ENCODE measurements around the gene ARPC1B.

Gene ARPC1B

DNA sequence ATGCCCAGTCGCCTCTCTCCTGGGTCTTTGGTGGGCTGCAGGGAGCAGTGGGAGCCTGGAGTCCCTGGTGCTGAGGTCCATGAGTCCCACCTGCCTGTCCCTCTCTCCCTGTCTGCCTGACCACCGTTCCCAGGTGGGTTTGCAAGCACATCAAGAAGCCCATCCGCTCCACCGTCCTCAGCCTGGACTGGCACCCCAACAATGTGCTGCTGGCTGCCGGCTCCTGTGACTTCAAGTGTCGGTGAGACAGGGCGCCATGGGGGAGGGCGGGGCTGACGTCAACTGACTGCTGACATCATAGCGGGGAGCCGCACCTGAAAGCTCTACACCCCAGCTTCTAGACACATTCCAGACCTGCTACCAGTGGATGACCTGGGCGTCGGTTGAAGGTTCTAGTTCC lies 15.2 kb downstream of the ARPC1B start:
- DNase-seq (ENCODE audit: low read depth): no peak

DNA sequence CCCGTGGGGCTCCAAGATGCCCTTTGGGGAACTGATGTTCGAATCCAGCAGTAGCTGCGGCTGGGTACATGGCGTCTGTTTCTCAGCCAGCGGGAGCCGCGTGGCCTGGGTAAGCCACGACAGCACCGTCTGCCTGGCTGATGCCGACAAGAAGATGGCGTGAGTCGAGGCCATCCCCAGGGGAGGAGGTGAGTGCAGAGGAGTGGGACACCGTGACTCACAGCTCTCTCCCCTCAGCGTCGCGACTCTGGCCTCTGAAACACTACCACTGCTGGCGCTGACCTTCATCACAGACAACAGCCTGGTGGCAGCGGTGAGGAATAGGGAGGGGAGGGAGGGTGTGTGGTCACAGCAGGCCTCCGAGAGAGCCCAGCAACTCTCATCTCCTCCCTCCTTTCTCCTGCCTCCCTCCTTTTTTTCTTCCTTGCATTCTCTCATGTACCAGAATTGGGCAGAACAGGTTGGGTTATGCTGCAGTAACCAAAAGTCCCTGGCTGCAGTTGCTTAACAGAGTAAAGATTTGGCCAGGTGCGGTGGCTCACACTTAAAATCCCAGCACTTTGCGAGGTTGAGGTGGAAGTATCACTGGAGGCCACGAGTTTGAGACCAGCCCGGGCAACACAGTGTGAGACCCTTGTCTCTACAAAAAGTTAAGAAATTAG lies 16.5 kb downstream of the ARPC1B start:
- DNase-seq (ENCODE audit: low read depth): no peak

DNA sequence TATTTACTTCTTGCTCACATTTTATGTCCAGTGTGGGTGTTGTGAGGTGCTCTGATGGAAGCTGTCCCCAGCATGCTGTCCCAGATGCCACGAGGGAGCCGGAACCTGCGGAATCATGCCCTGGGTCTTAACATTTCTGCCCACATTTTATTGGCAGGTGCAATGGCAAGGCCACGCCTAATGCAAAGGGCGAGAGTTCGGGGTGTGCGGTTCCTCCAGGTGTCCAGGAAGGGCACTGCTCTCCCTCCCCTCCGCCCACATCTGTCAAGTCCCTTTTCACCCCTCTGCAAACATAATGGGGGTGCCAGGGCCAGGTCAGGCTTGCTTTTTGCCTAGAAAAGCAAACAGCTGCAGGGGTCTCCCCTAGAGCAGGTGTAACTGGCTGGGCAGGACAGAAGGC lies 17.5 kb downstream of the ARPC1B start:
- no peak for DNase-seq (ENCODE audit: low read depth)

DNA sequence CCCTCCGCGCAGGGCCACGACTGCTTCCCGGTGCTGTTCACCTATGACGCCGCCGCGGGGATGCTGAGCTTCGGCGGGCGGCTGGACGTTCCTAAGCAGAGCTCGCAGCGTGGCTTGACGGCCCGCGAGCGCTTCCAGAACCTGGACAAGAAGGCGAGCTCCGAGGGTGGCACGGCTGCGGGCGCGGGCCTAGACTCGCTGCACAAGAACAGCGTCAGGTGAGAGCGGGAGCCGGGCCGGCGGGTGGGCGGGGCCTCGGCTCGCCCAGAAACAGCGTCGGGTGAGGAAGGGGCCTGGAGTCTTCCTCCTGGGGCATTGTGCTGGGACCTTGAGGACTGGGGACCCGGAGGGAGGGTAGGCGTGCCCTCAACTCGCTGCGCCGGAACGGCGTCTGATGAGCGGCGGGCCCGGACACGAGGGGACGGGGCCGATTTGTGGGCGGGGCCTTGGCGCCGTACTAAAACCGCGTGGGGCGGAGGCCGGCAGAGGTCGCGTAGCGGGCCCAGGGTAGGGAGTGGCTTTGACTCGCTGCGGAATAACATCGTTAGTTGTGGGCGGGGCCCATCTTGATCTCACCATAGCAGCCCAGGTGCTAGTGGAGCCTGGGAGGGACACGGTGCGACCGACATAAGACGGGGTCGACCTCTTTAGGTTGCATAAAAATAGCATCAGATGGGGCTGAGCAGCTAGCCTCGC lies 18.3 kb downstream of the ARPC1B start:
- DNase-seq (ENCODE audit: low read depth): no peak

DNA sequence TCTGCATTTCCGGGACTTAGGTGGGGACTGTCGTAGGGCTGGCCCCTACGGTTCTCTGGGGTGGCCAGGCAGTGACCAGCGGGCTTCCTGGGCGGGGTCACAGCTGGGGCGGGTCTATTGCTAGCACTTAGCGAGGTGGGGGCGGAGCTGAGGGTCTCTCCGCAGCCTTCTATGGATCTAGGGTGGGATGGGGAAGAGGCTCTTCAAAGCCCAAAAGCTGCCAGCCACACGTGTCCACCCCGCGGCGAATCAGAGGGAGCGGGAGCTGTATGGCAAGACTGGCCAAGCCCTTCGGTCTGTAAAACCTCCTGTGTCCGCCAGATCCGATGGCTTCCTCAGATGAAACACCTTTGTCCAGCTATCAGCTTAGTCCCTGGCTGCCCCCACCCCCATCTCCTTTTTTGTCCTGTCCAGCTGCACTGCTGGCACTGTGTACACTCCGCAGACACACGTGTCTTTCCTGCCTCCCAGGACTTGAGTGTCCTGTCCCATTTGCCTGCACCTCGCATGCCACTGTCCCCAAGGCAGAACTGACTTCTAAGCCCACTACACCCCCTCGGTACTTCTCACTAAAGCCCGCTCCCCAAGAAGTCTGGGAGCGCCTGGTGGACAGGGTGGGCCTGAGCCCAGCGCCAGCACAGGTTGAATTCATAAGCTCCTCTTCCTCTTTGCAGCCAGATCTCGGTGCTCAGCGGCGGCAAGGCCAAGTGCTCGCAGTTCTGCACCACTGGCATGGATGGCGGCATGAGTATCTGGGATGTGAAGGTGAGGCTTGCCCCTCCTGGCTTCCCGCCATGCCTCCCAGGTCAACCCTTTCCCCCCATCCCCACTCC lies 19.0 kb downstream of the ARPC1B start:
- DNase-seq (ENCODE audit: low read depth): no peak

DNA sequence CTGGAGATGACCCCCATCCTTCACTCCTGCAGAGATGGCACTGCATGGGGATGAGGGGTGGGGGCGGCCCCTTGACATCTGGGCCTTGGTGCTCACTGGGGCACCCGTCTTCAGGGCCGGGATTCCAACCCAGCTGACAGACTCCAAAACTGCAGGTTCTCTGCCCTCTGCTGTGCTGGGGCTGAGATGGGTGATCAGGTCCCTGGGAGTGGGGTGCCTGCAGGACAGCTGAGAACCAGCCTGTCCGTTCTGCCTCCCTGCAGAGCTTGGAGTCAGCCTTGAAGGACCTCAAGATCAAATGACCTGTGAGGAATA lies 19.6 kb downstream of the ARPC1B start:
- no peak for DNase-seq (ENCODE audit: low read depth)

DNA sequence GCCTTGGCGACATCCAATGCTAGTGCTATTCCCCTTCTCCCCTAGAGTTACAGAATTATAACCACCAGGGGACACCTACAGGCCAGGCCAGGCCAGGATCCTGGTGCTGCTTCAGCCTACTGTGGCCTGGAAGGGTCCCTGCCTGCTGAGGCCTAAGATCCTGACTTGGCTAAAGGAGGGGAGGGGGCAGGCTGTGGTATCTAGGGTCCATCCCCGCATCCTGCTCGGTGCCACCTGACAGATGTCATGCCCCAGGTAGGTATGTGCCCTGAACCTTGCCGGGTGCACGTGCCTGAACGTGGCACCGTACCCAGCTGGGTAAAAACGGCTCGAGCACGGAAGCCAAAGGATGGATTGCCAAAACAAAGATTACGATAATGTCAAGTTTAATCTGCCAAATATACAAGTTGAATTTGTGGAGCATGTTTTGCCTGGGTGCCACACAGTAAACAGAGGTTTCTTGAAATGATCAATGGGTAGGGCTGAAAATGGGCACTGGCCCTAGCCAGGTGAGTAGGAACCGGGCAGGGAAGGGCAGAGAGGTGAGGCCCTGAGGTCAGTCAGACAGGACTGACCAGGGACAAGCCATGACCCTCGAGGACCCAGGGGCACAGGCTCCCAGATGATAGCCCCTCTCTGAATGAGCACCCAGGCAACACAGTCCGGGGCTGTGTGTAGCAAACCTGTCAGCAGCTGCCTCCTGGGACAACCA lies 21.2 kb downstream of the ARPC1B start:
- DNase-seq (ENCODE audit: low read depth): no peak

DNA sequence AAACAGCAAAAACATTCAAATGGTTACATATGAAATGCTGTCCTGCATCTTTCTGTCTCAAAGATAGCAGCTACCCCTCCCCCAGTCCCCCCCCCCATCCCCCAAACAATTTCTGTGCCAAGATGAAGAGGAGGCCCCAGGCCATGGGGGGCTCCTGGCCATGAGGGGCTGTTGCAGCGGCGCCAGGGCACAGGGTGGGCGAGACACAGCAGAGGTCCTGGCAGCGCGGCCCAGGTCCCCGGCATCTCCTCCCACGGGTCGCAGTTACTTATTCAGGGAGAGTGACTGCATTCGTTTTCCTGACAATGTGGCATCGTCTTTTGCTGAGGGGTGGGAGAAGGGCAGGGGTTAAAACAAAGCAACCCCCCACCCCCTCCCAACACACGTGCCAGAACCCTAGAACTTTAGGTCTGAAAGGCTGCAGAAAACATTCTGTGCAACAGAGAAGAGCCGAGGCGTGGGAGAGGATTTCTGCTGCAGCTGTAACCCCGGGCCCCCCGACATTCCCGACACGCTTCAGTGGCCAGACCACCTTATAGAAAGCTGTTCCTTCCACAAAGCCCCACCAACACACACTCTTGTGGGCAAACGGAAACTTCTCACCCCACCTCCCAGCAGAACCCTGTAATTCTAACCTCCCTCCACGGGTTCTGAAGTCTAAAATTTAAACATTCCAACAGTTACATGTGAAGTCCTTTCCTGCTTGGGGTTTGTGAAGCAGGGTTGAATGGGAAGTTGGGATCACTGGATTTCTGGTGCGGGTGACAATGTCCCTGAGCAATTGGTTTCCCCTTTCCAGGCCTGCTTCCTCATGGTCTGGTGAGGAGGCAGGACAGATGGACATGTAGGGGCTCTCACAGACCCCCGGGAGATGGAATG lies 22.1 kb downstream of the ARPC1B start:
- DNase-seq (ENCODE audit: low read depth): no peak

DNA sequence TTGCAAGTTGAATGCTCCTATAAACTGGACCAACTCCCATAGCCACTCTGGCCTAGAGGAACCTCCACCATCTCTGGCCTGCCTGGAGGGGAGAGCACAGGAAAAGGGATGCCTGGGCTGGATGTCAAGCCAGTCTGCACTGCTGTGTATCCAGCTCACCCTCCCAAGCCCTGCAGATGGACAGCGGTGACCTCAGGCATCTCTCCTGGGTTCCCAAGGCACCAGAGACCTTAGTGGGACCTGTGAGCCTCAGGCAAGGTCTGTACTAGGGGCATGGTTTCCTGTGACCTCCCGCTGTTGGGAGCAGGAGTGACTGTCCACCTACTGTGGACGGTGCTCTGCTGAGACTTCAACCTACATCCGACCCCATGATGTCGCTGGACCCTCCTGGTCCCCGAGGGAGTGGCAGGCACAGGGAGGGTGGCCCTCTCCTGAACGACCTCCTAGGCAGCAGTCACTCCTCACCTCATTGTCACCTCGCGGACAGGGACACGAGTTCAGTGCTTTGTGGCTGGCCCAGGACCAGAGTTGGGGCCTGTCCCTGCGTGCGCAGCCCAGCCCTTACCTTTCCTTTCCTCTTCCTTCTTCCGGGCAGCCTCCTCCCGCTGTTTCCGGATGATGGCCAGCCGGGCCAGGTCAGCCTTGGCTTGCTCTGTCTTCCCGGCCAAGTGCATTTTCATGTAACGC lies 22.9 kb downstream of the ARPC1B start:
- no peak for DNase-seq (ENCODE audit: low read depth)

DNA sequence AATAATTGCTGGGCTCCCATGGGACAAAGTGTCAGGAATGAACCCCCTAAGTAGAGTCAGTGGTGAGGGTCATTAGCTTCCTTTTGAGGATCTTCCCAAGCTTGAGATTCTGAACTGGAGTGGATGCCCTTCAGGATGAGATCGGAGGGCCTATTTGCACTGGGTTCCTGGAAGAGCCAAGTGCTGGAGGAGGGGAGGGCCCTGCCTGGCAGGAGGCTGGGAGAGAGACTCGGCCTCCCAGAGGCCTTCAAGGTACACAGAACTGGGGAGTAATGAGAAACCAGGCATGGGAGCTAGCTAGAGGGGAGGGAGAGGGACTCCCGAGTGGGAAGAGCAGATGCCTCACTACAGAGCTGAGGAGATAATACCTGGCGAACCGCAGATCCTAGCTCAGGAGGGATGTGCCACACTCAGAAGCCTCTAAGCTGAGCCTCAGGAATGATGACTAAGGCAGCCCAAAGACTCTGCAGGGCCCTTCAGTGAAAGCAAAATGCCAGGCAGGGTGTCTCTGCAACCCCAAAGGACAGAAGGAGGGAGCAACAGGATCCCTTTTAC lies 24.4 kb downstream of the ARPC1B start:
- no peak for DNase-seq (ENCODE audit: low read depth)

DNA sequence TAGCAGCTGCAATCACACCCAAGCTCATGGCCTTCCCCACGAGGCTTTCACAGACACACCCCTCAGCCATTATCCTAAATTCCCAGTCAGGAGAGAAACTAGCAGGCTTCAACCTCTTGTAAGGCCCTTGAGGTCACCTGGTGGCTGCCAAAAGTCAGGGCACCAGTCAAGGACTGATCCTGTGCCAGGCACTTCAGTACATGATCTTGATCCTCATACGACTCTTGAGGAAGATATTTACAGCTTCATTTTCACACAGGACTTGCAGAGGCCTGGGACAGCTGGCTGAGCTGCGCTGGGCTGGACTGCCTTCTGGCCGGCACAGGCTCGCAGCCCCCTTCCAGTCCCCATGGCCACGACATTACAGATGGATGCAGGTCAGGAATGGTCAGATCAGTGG lies 25.1 kb downstream of the ARPC1B start:
- no peak for DNase-seq (ENCODE audit: low read depth)

DNA sequence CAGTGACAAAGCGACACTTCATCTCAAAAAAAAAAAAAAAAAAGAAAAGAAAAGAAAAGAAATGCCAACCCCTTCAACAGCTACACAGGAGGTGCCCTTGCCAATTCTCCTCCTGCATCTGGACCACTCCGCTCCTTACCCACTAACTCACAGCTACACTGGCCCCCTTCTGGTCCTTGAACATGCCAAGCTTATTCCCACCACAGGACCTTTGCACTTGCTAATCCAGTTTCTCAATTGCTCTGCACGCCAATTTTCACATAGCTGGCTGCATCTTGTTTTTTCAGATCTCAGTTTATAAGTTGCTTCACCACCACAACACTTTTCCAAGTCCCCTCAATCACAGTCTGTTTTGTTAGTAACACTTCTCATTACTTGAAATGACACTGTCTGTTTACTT lies 28.3 kb downstream of the ARPC1B start:
- DNase-seq (ENCODE audit: low read depth): no peak

DNA sequence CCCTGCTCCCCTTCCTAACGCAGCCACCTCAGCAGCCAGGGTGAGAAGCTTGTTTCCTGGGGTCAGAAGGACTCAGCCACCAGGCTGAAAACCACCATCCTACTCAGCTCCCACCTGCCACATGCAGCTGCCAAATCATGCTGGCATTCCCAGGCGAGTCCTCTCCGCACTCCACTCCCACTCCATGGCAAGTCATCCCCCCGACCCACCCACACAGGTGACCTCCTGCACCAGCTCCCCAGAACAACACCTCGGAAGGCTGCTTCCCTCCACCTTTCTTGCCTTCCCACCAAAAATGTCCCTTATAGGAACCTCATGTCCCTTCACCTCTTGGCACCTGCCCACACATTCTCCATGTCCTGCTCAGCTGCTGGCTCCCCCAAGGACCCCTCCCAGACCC lies 29.2 kb downstream of the ARPC1B start:
- DNase-seq (ENCODE audit: low read depth): no peak

DNA sequence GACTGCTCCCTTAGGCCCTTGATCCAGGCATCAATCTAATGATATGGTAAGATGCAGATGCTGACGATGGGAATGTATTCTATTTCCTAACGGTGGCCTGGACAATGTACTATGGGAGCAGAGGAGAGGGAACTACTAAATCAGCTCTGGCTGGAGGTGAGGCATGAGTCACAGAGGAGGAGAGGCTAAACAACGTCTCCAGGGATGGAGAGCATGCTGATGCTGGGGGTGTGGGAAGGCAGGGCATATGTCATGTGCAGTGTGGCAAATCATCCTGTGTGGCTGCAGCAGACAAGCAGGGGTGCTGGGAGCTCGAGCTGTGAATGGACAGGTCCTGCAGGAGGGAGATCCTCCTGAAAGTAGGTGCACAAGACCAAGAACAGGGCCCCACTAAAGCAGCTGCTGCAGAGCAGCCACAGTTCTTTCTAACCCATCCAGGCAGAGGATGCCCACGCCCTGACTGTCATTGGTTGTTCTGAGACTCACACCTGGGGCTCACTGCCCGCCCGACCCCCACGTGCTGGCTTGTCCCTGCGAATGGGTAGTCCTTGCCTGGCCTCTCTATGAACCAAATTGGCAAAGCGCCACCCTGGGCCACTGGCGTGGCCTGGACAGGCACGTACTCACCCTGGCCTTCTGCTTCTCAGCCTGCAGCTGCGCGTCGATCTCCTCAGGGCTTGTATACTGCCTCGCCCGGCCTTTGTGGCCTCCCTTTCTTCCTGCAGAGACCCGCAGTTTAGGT lies 29.9 kb downstream of the ARPC1B start:
- DNase-seq (ENCODE audit: low read depth): no peak

DNA sequence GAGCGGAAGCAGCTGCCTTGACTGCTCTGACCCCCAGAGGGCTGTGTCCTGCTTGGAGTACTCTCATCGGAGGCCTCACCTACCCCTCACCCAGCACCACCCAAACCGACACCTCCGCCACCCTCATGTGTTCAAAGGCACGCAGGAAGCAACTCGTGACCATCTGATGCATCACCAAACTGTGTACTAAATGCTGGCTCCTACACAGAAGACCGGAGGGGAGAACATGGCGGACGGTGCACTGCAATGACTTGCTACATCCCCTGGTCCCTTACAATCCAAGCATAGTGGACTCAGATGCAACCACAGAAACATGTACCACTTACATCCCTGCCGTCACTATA lies 30.4 kb downstream of the ARPC1B start:
- DNase-seq (ENCODE audit: low read depth): no peak

DNA sequence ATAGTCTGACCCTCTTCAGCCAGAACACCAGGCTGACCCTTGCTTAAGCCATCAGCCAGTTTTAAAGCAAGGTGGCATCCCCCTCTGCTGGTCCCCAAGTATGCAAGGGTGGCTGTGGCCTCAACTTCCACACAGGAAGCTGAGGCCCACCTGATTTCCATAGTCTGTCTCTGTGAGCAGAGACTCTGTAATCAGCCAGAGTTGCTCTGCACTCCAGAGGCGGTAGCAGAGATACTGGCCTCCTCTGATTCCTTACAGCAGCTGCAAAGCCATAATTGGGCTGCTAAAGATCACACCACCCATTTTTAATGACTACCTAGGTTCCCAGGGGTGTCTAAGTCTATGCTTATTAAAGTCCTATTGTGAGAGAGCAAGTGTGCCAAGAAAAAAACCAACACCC lies 32.0 kb downstream of the ARPC1B start:
- DNase-seq (ENCODE audit: low read depth): no peak

DNA sequence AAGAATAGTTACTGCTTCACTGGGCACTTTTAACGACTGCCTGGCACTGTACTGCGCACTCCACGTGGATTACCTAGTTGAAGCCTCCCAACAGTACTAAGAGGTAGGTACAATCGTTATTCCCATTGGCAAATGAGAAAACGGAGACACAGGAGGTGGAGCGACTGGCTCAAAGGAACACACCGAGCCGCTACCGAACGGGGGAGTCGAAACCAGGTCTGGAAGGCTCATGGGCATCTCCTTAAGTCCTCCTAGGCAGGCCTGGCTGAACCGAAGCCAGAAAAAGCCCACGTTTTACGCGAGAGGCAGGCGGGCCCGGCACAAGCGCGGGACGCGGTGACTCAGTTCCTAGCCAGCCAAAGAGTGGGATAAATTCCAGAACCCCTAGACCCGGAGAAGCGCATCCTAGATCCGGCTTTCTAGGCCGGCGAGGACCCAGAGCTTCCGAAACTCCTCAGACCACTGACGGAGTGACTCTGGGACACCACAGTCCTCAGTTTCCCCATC lies 33.4 kb downstream of the ARPC1B start:
- DNase-seq (ENCODE audit: low read depth): no peak

DNA sequence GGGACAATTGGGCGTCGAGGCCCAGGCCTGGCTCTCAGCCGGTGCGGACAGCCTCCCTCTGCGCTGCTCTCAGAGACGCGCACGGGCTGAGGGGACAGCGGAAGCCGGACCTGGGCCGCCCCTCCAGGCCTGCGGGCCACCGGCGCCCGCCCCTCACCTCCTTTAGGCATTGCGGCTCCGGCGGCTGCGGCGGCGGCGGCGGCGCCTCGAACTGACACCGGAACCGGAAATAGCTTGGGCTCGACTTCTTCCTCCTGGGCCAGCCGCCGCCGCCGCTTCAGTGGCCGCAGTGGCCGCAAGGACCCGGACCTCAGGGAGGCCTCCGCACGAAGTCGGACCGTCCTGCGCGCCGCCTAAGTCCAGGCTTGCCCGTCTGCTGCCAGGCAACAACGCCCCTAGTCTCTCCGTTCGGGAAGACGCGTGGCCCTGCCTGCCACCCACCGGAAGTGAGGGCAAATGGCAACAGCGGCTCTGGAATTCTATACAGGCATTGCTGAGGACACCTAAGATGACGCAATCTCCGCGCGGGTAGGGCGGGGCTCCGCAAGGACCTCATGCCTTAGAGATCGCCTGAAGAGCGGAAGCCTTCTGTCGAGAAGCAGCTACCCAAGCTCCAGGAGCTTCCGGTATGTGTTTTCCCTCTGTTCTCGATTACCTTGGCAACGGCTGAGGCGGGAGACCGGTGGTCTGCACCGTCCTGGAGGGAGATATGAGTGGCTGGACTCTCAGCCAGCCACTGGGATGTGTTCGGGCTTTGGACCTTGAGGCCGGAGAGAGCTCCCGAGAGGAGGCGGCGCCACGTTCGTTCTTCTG lies 34.1 kb downstream of the ARPC1B start, which contains the start of the genes BUD31 and PDAP1:
Gene BUD31 (plus strand): TSS at position 591 of the 813 bp plus-strand sequence. CDS start 2,124 bp downstream, outside the sequence.
Gene PDAP1 (minus strand): TSS at position 219 of the 813 bp plus-strand sequence. CDS start 49 bp downstream, at position 170.
- peak; percentile 90 for DNase-seq (ENCODE audit: low read depth)

DNA sequence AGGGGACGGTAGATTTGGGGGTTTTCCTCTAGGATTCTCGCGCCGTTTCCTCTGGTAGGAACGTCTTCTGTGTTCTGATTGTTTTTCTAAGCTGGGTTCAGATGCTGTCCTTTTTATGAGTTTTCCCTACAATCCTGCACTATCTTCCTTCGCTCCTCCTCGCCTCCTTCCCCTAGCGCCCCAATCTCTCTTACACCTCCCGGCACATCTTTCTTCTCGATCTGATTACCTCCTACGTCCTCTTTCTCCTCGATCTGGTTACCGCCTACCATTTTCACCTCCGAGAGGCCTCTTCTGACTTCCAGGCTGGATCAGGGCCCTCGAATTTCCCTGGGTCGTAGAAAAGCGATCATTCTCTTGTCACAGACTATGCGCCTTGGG lies 34.7 kb downstream of the ARPC1B start:
- no peak for DNase-seq (ENCODE audit: low read depth)
